A673 (cell line): ENCODE results near the gene ADAMTSL2.

Source experiments
- CTCF ChIP-seq: fragments of 300-800, 200-600 bp; sonication (generic); conservative IDR thresholded peaks from 2 replicates; pipeline ENCODE4 v1.5.1; 2017; ENCODE audit warnings: low read depth, mild to moderate bottlenecking, antibody characterized with exemption, low read length, moderate library complexity, mixed read lengths
- EZH2 ChIP-seq: fragments of 200-600 bp; sonication (generic); IDR thresholded peaks from 2 replicates; pipeline ENCODE4 v1.6.1; 2017; ENCODE audit warnings: borderline replicate concordance, low read depth, mild to moderate bottlenecking, mixed read lengths, antibody characterized with exemption, low read length; ENCODE audit not compliant: poor library complexity, severe bottlenecking

- TF ChIP-seq EZH2 = no peak
- no peak for TF ChIP-seq CTCF
Measured at GRCh38 chr9:133576031-133576874, 41.7 kb downstream of the ADAMTSL2 start.
